Stimulated activated CD8-positive, alpha-beta memory T cell treated with anti-CD3 and anti-CD28 coated beads, Interleukin-12 subunit alpha, Interleukin-12 subunit beta, amount 100 ng/mL, for 4 hours (primary cell): ENCODE results near the gene NHEJ1.
"Not testable (repeated sequence)": the region's sequence is repeated elsewhere in the genome, so short reads cannot be mapped to it uniquely, and the experiment has no call there.

Source experiments
- DNase-seq: peaks from one replicate; pipeline ENCODE4 v3.0.0-alpha.2; 2020; ENCODE audit warnings: low read depth

Gene NHEJ1

GRCh38 chr2:219160186-219161017, at the start of gene NHEJ1:
TSS of gene NHEJ1 (minus strand) at chr2:219160815. CDS start at chr2:219158362, 2,453 bp downstream.
- DNase-seq: peak; percentile 89

- DNase-seq: no peak
Measured at GRCh38 chr2:219209236-219210195, 48.9 kb upstream of the NHEJ1 start.

GRCh38 chr2:219207884-219208740, 47.5 kb upstream of the NHEJ1 start:
- DNase-seq: no peak

- DNase-seq: no peak
Measured at GRCh38 chr2:219207134-219207883, 46.7 kb upstream of the NHEJ1 start.

- DNase-seq: peak; percentile 94
Measured at GRCh38 chr2:219206328-219207133, 45.9 kb upstream of the NHEJ1 start, which contains the start of gene ZFAND2B. TSS of gene ZFAND2B (plus strand) at chr2:219206782. CDS start at chr2:219206988, 206 bp downstream.

- DNase-seq: no peak
Measured at GRCh38 chr2:219205981-219206327, 45.3 kb upstream of the NHEJ1 start.

- no peak for DNase-seq
Measured at GRCh38 chr2:219205165-219205538, 44.5 kb upstream of the NHEJ1 start.

- no peak for DNase-seq
Measured at GRCh38 chr2:219204425-219205164, 44.0 kb upstream of the NHEJ1 start.

- not testable (repeated sequence) for DNase-seq
Measured at GRCh38 chr2:219201331-219201730, 40.7 kb upstream of the NHEJ1 start.

GRCh38 chr2:219200502-219201326, 40.1 kb upstream of the NHEJ1 start:
- DNase-seq: not testable (repeated sequence)

- DNase-seq: no peak
Measured at GRCh38 chr2:219199470-219200211, 39.0 kb upstream of the NHEJ1 start.

GRCh38 chr2:219198974-219199373, 38.4 kb upstream of the NHEJ1 start:
- no peak for DNase-seq

GRCh38 chr2:219197388-219197787, 36.8 kb upstream of the NHEJ1 start:
- DNase-seq: no peak

GRCh38 chr2:219186754-219187456, 26.3 kb upstream of the NHEJ1 start:
- DNase-seq: no peak

- no peak for DNase-seq
Measured at GRCh38 chr2:219184121-219184520, 23.5 kb upstream of the NHEJ1 start.

GRCh38 chr2:219183151-219183772, 22.6 kb upstream of the NHEJ1 start:
- no peak for DNase-seq
